IgD-negative memory B cell (primary cell): ENCODE measurements around the gene WFDC6. TPM values are rescaled to one million over a fixed set of nuclear protein-coding genes. Genes with fewer than 3 reads are reported as not detected.

ENCODE experiments used
- H3K27ac Mint-ChIP-seq, 3 donors: one replicate each; pipeline ENCODE4 v1.8.0; 2020 to 2022; ENCODE audit warnings: mild to moderate bottlenecking in 3 of 3, mixed read lengths in 3 of 3, moderate library complexity in 1 of 3
- H3K27me3 Mint-ChIP-seq: one replicate; pipeline ENCODE4 v1.8.0; 2021; ENCODE audit warnings: mixed read lengths
- H3K36me3 Mint-ChIP-seq: one replicate; pipeline ENCODE4 v1.8.0; 2020; ENCODE audit warnings: mild to moderate bottlenecking, mixed read lengths
- H3K4me1 Mint-ChIP-seq, 3 donors: one replicate each; pipeline ENCODE4 v1.8.0; 2020 to 2022; ENCODE audit warnings: mixed read lengths in 3 of 3, mild to moderate bottlenecking in 1 of 3
- H3K4me3 Mint-ChIP-seq, 4 donors: one replicate each; pipeline ENCODE4 v1.8.0; 2020 to 2022; ENCODE audit warnings: mild to moderate bottlenecking in 4 of 4, mixed read lengths in 4 of 4, moderate library complexity in 3 of 4
- H3K9me3 Mint-ChIP-seq, 3 donors: one replicate each; pipeline ENCODE4 v1.8.0; 2020 to 2021; ENCODE audit warnings: mixed read lengths in 3 of 3, mild to moderate bottlenecking in 1 of 3
- polyA plus RNA-seq: library from polyadenylated mRNA; unstranded; fragments of 300-500 nt; fragmentation: Illumina TruSeq; gene quantifications from one replicate; pipeline ENCODE4 v1.2.3, GENCODE V29; 2021

Gene WFDC6
- polyA plus RNA-seq, 1 donor from 2014 or later, result not detected

GRCh38 chr20:45503403-45503802, 35.9 kb downstream of the WFDC6 start:
- Mint-ChIP-seq H3K4me1 (peaks cover 0 to 11% (median 5%) of the 10 kb centered on the region in 3 donors), H3K9me3 (no peaks in the 10 kb centered on the region), H3K4me3 (no peak overlapping the region), H3K27me3 (peaks cover 18% of the 10 kb centered on the region), H3K27ac (no peak overlapping the region), H3K36me3 (peaks cover 2% of the 10 kb centered on the region)

GRCh38 chr20:45502561-45502960, 36.7 kb downstream of the WFDC6 start:
- H3K4me3 Mint-ChIP-seq, result no peak overlapping the region
- peaks cover 0 to 8% (median 5%) of the 10 kb centered on the region in 3 donors for H3K4me1 Mint-ChIP-seq
- peaks cover 15% of the 10 kb centered on the region for H3K27me3 Mint-ChIP-seq
- H3K9me3 Mint-ChIP-seq, result peaks cover 0 to 1% (median 0%) of the 10 kb centered on the region in 3 donors
- no peak overlapping the region for H3K27ac Mint-ChIP-seq
- peaks cover 2% of the 10 kb centered on the region for H3K36me3 Mint-ChIP-seq

- Mint-ChIP-seq H3K9me3 (peaks cover 0 to 1% (median 0%) of the 10 kb centered on the region in 3 donors), H3K27me3 (peaks cover 19% of the 10 kb centered on the region), H3K4me3 (no peak overlapping the region), H3K4me1 (no peaks in the 10 kb centered on the region), H3K36me3 (peaks cover 2% of the 10 kb centered on the region), H3K27ac (no peak overlapping the region)
Observed at GRCh38 chr20:45501600-45501999, 37.7 kb downstream of the WFDC6 start.

GRCh38 chr20:45500022-45500421, 39.3 kb downstream of the WFDC6 start:
- H3K4me1 Mint-ChIP-seq, result no peaks in the 10 kb centered on the region
- no peak overlapping the region for H3K4me3 Mint-ChIP-seq
- peaks cover 2% of the 10 kb centered on the region for H3K36me3 Mint-ChIP-seq
- no peak overlapping the region for H3K27ac Mint-ChIP-seq
- H3K27me3 Mint-ChIP-seq, result peaks cover 13% of the 10 kb centered on the region
- peaks cover 0 to 1% (median 0%) of the 10 kb centered on the region in 3 donors for H3K9me3 Mint-ChIP-seq

- no peaks in the 10 kb centered on the region for H3K4me1 Mint-ChIP-seq
- no peaks in the 10 kb centered on the region for H3K36me3 Mint-ChIP-seq
- peaks cover 9% of the 10 kb centered on the region for H3K27me3 Mint-ChIP-seq
- H3K9me3 Mint-ChIP-seq, result peaks cover 0 to 1% (median 0%) of the 10 kb centered on the region in 3 donors
- H3K4me3 Mint-ChIP-seq, result no peak overlapping the region
- no peak overlapping the region for H3K27ac Mint-ChIP-seq
Observed at GRCh38 chr20:45497971-45498494, 41.2 kb downstream of the WFDC6 start.

- Mint-ChIP-seq H3K4me3 (no peak overlapping the region), H3K4me1 (no peaks in the 10 kb centered on the region), H3K27ac (no peak overlapping the region), H3K9me3 (peaks cover 0 to 1% (median 0%) of the 10 kb centered on the region in 3 donors), H3K36me3 (no peaks in the 10 kb centered on the region), H3K27me3 (peaks cover 5% of the 10 kb centered on the region)
Observed at GRCh38 chr20:45496166-45496565, 43.1 kb downstream of the WFDC6 start.

- H3K9me3 Mint-ChIP-seq, result peaks cover 0 to 1% (median 0%) of the 10 kb centered on the region in 3 donors
- no peak overlapping the region for H3K4me3 Mint-ChIP-seq
- H3K27me3 Mint-ChIP-seq, result peaks cover 3% of the 10 kb centered on the region
- H3K4me1 Mint-ChIP-seq, result no peaks in the 10 kb centered on the region
- H3K36me3 Mint-ChIP-seq, result no peaks in the 10 kb centered on the region
- H3K27ac Mint-ChIP-seq, result no peak overlapping the region
Observed at GRCh38 chr20:45495501-45495941, 43.8 kb downstream of the WFDC6 start.

- Mint-ChIP-seq H3K4me1 (no peaks in the 10 kb centered on the region), H3K36me3 (no peaks in the 10 kb centered on the region), H3K4me3 (no peak overlapping the region), H3K27ac (no peak overlapping the region), H3K9me3 (no peaks in the 10 kb centered on the region), H3K27me3 (peaks cover 20% of the 10 kb centered on the region)
Observed at GRCh38 chr20:45489083-45489531, 50.2 kb downstream of the WFDC6 start.

GRCh38 chr20:45487231-45487635, 52.0 kb downstream of the WFDC6 start:
- Mint-ChIP-seq H3K27ac (no peak overlapping the region), H3K9me3 (no peaks in the 10 kb centered on the region), H3K36me3 (no peaks in the 10 kb centered on the region), H3K27me3 (peaks cover 22% of the 10 kb centered on the region), H3K4me1 (no peaks in the 10 kb centered on the region), H3K4me3 (no peak overlapping the region)

GRCh38 chr20:45485388-45485787, 53.9 kb downstream of the WFDC6 start:
- no peak overlapping the region for H3K27ac Mint-ChIP-seq
- H3K27me3 Mint-ChIP-seq, result peaks cover 34% of the 10 kb centered on the region
- no peak overlapping the region for H3K4me3 Mint-ChIP-seq
- no peaks in the 10 kb centered on the region for H3K4me1 Mint-ChIP-seq
- H3K36me3 Mint-ChIP-seq, result no peaks in the 10 kb centered on the region
- no peaks in the 10 kb centered on the region for H3K9me3 Mint-ChIP-seq

- Mint-ChIP-seq H3K27ac (no peak overlapping the region), H3K4me3 (no peak overlapping the region), H3K9me3 (no peaks in the 10 kb centered on the region), H3K36me3 (no peaks in the 10 kb centered on the region), H3K27me3 (peaks cover 38% of the 10 kb centered on the region), H3K4me1 (no peaks in the 10 kb centered on the region)
Observed at GRCh38 chr20:45484676-45485075, 54.6 kb downstream of the WFDC6 start.

Other genes with a start within 250 kb of the WFDC6 start
- not detected for gene RBPJL, start 232.6 kb downstream of the WFDC6 start, polyA plus RNA-seq
- not detected for gene MATN4, start 231.2 kb downstream of the WFDC6 start, polyA plus RNA-seq
- gene SDC4, start 191.1 kb downstream of the WFDC6 start, polyA plus RNA-seq, result not detected
- 24.4 TPM for gene SYS1, start 176.3 kb downstream of the WFDC6 start, polyA plus RNA-seq
- gene TP53TG5, start 161.2 kb downstream of the WFDC6 start, polyA plus RNA-seq, result not detected
- gene DBNDD2, start 131.2 kb downstream of the WFDC6 start, polyA plus RNA-seq, result not detected
- gene PIGT, start 123.3 kb downstream of the WFDC6 start, polyA plus RNA-seq, result 69.3 TPM
- gene WFDC2, start 69.7 kb downstream of the WFDC6 start, polyA plus RNA-seq, result 2.2 TPM
- not detected for gene SPINT3, start 23.9 kb downstream of the WFDC6 start, polyA plus RNA-seq
- not detected for gene EPPIN, start 7.9 kb upstream of the WFDC6 start, polyA plus RNA-seq
- not detected for gene WFDC8, start 39.8 kb upstream of the WFDC6 start, polyA plus RNA-seq
- gene WFDC10A, start 90.3 kb upstream of the WFDC6 start, polyA plus RNA-seq, result not detected
- gene WFDC9, start 91.8 kb upstream of the WFDC6 start, polyA plus RNA-seq, result not detected
- not detected for gene WFDC11, start 130.8 kb upstream of the WFDC6 start, polyA plus RNA-seq
- not detected for gene WFDC13, start 162.6 kb upstream of the WFDC6 start, polyA plus RNA-seq
- not detected for gene WFDC10B, start 165.5 kb upstream of the WFDC6 start, polyA plus RNA-seq
- not detected for gene SPINT4, start 182.9 kb upstream of the WFDC6 start, polyA plus RNA-seq